DND-41 (cell line): ENCODE results near the gene NFATC2IP.

ENCODE experiments used
- EZH2 ChIP-seq: IDR thresholded peaks from 3 replicates; pipeline ENCODE4 v1.6.1; 2012; ENCODE audit warnings: borderline replicate concordance, low read depth, mild to moderate bottlenecking, moderate library complexity, low read length, inconsistent platforms; ENCODE audit not compliant: severe bottlenecking
- TF ChIP-seq, protein P1 (sequence below): IDR thresholded peaks from 2 replicates; pipeline ENCODE4 v1.5.1; 2012; ENCODE audit warnings: borderline replicate concordance, low read length, moderate library complexity, mild to moderate bottlenecking; ENCODE audit not compliant: poor library complexity, severe bottlenecking; ENCODE audit errors: extremely low read depth

DNA sequence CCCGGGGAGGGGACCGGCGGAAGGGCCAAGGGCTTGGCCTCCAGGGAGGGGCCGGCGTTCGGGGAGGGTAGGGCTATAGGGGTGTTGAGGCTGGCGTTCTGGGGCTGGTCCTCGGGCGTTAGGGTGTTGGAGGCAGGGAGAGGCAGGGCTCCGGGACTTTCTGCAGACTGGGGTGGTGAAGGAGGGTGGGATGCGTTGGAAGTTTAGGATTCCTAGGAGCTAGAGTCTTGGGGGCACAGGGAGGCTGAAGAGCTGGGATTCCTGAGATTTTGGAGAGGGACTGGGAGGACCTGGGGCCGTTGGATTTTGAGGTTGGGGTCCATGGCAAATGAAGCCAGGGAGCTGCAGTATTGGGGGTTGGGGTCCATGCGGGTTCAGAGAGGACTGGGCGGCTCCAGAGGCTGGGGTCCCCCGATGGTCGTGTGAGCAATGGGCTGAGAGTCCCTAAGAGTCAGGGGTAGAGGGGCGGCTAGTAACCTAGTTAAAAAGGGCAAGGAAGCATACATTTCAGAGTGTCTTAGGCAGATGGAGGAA, 740 bp downstream of the NFATC2IP start:
- TF ChIP-seq EZH2, result no peak
- TF ChIP-seq, protein P1, sequence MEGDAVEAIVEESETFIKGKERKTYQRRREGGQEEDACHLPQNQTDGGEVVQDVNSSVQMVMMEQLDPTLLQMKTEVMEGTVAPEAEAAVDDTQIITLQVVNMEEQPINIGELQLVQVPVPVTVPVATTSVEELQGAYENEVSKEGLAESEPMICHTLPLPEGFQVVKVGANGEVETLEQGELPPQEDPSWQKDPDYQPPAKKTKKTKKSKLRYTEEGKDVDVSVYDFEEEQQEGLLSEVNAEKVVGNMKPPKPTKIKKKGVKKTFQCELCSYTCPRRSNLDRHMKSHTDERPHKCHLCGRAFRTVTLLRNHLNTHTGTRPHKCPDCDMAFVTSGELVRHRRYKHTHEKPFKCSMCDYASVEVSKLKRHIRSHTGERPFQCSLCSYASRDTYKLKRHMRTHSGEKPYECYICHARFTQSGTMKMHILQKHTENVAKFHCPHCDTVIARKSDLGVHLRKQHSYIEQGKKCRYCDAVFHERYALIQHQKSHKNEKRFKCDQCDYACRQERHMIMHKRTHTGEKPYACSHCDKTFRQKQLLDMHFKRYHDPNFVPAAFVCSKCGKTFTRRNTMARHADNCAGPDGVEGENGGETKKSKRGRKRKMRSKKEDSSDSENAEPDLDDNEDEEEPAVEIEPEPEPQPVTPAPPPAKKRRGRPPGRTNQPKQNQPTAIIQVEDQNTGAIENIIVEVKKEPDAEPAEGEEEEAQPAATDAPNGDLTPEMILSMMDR, result no peak
